Measurements from ENCODE around the gene BMAL2.

The BMAL2 gene

GRCh38 chr12:27332714-27333402, at the start of gene BMAL2:
BMAL2 (plus strand) TSS chr12:27332836; CDS start chr12:27333073, 237 bp downstream.
- DNase-seq = no peak

- no peak for DNase-seq
These were observed 48.6 kb upstream of the BMAL2 start for GRCh38 chr12:27284021-27284420.

- DNase-seq = no peak
These were observed 47.9 kb upstream of the BMAL2 start for GRCh38 chr12:27284751-27285150.

GRCh38 chr12:27285403-27285802, 47.2 kb upstream of the BMAL2 start:
- DNase-seq = no peak

GRCh38 chr12:27289414-27289813, 43.2 kb upstream of the BMAL2 start:
- DNase-seq = no peak

GRCh38 chr12:27290501-27291168, 42.0 kb upstream of the BMAL2 start:
- DNase-seq = no peak

- no peak for DNase-seq
These were observed 40.8 kb upstream of the BMAL2 start for GRCh38 chr12:27291862-27292261.

- no peak for DNase-seq
These were observed 39.9 kb upstream of the BMAL2 start for GRCh38 chr12:27292718-27293117.

- DNase-seq = no peak
These were observed 39.2 kb upstream of the BMAL2 start for GRCh38 chr12:27293463-27293862.

- no peak for DNase-seq
These were observed 36.0 kb upstream of the BMAL2 start for GRCh38 chr12:27296674-27297073.

GRCh38 chr12:27297566-27297965, 35.1 kb upstream of the BMAL2 start:
- DNase-seq = no peak

- no peak for DNase-seq
These were observed 33.5 kb upstream of the BMAL2 start for GRCh38 chr12:27299102-27299501.

GRCh38 chr12:27300226-27300625, 32.4 kb upstream of the BMAL2 start:
- no peak for DNase-seq

GRCh38 chr12:27303139-27304111, 29.2 kb upstream of the BMAL2 start:
- DNase-seq = no peak

- DNase-seq = no peak
These were observed 27.8 kb upstream of the BMAL2 start for GRCh38 chr12:27304856-27305255.

GRCh38 chr12:27305673-27306456, 26.8 kb upstream of the BMAL2 start:
- DNase-seq = peak; percentile 10

- DNase-seq = no peak
These were observed 23.2 kb upstream of the BMAL2 start for GRCh38 chr12:27309293-27309994.

GRCh38 chr12:27309995-27310315, 22.7 kb upstream of the BMAL2 start:
- no peak for DNase-seq

GRCh38 chr12:27316947-27317346, 15.7 kb upstream of the BMAL2 start:
- DNase-seq = no peak

GRCh38 chr12:27319409-27319808, 13.2 kb upstream of the BMAL2 start:
- no peak for DNase-seq

- DNase-seq = no peak
These were observed 12.8 kb upstream of the BMAL2 start for GRCh38 chr12:27319848-27320247.

GRCh38 chr12:27324530-27324929, 8.1 kb upstream of the BMAL2 start:
- no peak for DNase-seq
